Fibroblast of villous mesenchyme (primary cell): Measurements from ENCODE around the gene CDX1. TPM values are rescaled to one million over a fixed set of nuclear protein-coding genes. Genes with fewer than 3 reads are reported as not detected.

ENCODE experiments used
- DNase-seq: peaks from one replicate; pipeline ENCODE4 v3.0.0-alpha.2; 2010; ENCODE audit warnings: low read depth
- H3K4me3 ChIP-seq: 2 replicates; pipeline ENCODE4 v1.5.1; 2011; ENCODE audit warnings: low read depth, mild to moderate bottlenecking, low read length
- CTCF ChIP-seq: IDR thresholded peaks from 2 replicates; pipeline ENCODE4 v1.5.1; 2012; ENCODE audit warnings: low read depth, mild to moderate bottlenecking, low read length; ENCODE audit not compliant: insufficient read depth
- total RNA-seq: library from RNA; depleted of rRNA; stranded (reverse); fragments of >200 nt; gene quantifications from 2 replicates; pipeline ENCODE4 v1.2.3, GENCODE V29; 2012

CDX1 gene
- total RNA-seq, 1 donor, result under 0.01 TPM

- peak; percentile 75 for DNase-seq
- TF ChIP-seq CTCF, result no peak
- H3K4me3 ChIP-seq, result no peak overlapping the region
Measured at GRCh38 chr5:150162142-150162513, 4.5 kb upstream of the CDX1 start.

GRCh38 chr5:150163035-150163434 is 3.5 kb upstream of the CDX1 start:
- no peak overlapping the region for H3K4me3 ChIP-seq
- no peak for TF ChIP-seq CTCF
- no peak for DNase-seq

- no peak overlapping the region for H3K4me3 ChIP-seq
- DNase-seq, result no peak
- peak; percentile 28 for TF ChIP-seq CTCF
Measured at GRCh38 chr5:150163547-150164059, 3.0 kb upstream of the CDX1 start.

GRCh38 chr5:150164211-150164980 is 2.2 kb upstream of the CDX1 start:
- TF ChIP-seq CTCF, result no peak
- no peak overlapping the region for H3K4me3 ChIP-seq
- DNase-seq, result no peak

- no peak for TF ChIP-seq CTCF
- no peak overlapping the region for H3K4me3 ChIP-seq
- no peak for DNase-seq
Measured at GRCh38 chr5:150166037-150166649, 435 bp upstream of the CDX1 start.

GRCh38 chr5:150167512-150167850 is 903 bp downstream of the CDX1 start:
- TF ChIP-seq CTCF, result no peak
- DNase-seq, result no peak
- no peak overlapping the region for H3K4me3 ChIP-seq
